ENCODE measurements around the gene CLPSL1.
A peak's percentile ranks its signal among the peaks of the same experiment; 100 is the strongest.

Gene CLPSL1

DNA sequence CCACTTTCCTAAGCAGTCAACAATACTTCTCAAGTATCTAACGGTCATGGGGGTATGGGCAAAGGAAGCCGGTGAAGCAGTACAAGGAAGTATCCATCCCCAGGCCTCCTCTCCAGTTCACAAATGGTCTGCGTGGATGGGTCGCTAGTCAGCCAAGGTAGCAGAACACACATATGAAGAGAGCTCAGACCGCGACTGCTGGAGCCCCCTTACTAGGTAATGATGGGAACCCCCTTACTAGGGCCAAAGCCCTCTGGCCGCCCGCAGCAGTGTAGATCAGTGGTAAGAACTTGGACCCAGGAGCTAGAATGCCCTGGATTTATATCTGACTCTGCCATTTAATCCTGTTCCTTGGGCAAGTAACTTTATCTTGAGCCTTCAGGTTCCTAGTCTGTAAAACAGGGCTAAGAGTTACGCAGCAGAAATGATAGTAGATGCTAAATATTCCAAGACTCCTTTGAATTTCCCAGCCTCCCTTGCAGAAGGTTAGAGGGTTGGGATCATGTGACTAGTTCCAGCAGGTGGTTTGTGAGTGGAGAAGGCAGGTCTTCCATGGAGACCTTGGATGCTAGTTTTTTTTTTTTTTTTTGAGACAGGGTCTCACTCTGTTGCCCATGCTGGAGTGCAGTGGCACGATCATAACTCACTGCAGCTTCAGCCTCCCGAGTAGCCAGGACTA, 6.6 kb upstream of the CLPSL1 start:
- WGBS, 2 donors (ENCODE audit: extremely low coverage in 2 of 2, insufficient read length in 2 of 2, insufficient replicate concordance in 1 of 2): no CpG with 5 or more reads among the region's 11 CpGs

GRCh38 chr6:35775031-35775430, 5.8 kb upstream of the CLPSL1 start:
- no peak for DNase-seq (ENCODE audit: low spot score)
- Histone ChIP-seq H2AFZ (ENCODE audit: low read length) (no peak overlapping the region), H3K9ac (ENCODE audit: low read depth, low read length, poor library complexity) (no peak overlapping the region), H3K18ac (ENCODE audit: low read length) (no peak overlapping the region), H3K4me2 (ENCODE audit: insufficient read depth, low read length, poor library complexity, severe bottlenecking) (no peak overlapping the region), H3K23ac (ENCODE audit: low read depth, low read length, poor library complexity) (no peak overlapping the region), H3K4me3 (ENCODE audit: low read length in 2 of 2) (no peak overlapping the region), H2BK5ac (ENCODE audit: low read length) (no peak overlapping the region), H3K27ac (replicated peaks; ENCODE audit: low read length) (no peak overlapping the region), H2BK15ac (ENCODE audit: low read length) (no peak overlapping the region), H2BK120ac (ENCODE audit: low read depth, low read length) (no peak overlapping the region), H3K9me3 (replicated peaks in 1 of 2; ENCODE audit: control insufficient read depth in 2 of 2, insufficient read depth in 1 of 2, low read depth in 1 of 2, low read length in 2 of 2) (no peaks in the 10 kb centered on the region), H2BK12ac (ENCODE audit: low read length) (no peak overlapping the region), H3K4me1 (ENCODE audit: control insufficient read depth in 2 of 2, insufficient read depth in 1 of 2, low read depth in 1 of 2, low read length in 2 of 2) (peaks cover 3 to 4% of the 10 kb centered on the region in 2 donors), H4K91ac (ENCODE audit: low read depth, low read length, poor library complexity) (no peak overlapping the region), H2AK5ac (ENCODE audit: low read depth, low read length) (no peak overlapping the region), H4K8ac (ENCODE audit: low read depth, low read length) (no peak overlapping the region), H3K14ac (ENCODE audit: low read length) (no peak overlapping the region), H3K36me3 (replicated peaks in 1 of 2; ENCODE audit: control insufficient read depth in 2 of 2, insufficient read depth in 2 of 2, low read length in 2 of 2) (no peaks in the 10 kb centered on the region), H3K27me3 (ENCODE audit: control insufficient read depth in 3 of 3, insufficient read depth in 3 of 3, low read depth in 1 of 3, low read length in 3 of 3) (peaks cover 0 to 55% (median 0%) of the 10 kb centered on the region in 3 experiments), H3K79me1 (ENCODE audit: low read depth, low read length) (no peaks in the 10 kb centered on the region), H3K4ac (ENCODE audit: low read length) (no peak overlapping the region)
- no CpG with 5 or more reads among the region's 6 CpGs for WGBS, 2 donors (ENCODE audit: extremely low coverage in 2 of 2, insufficient read length in 2 of 2, insufficient replicate concordance in 1 of 2)

More for the DNA sequence above, 6.6 kb upstream of the CLPSL1 start:
- Histone ChIP-seq H3K4me1 (ENCODE audit: control insufficient read depth in 2 of 2, insufficient read depth in 1 of 2, low read depth in 1 of 2, low read length in 2 of 2) (peaks cover 3 to 4% of the 10 kb centered on the region in 2 donors), H2BK12ac (ENCODE audit: low read length) (no peak overlapping the region), H3K9ac (ENCODE audit: low read depth, low read length, poor library complexity) (no peak overlapping the region), H4K8ac (ENCODE audit: low read depth, low read length) (no peak overlapping the region), H3K9me3 (replicated peaks in 1 of 2; ENCODE audit: control insufficient read depth in 2 of 2, insufficient read depth in 1 of 2, low read depth in 1 of 2, low read length in 2 of 2) (no peaks in the 10 kb centered on the region), H3K4me3 (ENCODE audit: low read length in 2 of 2) (no peak overlapping the region), H2BK120ac (ENCODE audit: low read depth, low read length) (no peak overlapping the region), H3K27ac (replicated peaks; ENCODE audit: low read length) (no peak overlapping the region), H3K4me2 (ENCODE audit: insufficient read depth, low read length, poor library complexity, severe bottlenecking) (no peak overlapping the region), H3K4ac (ENCODE audit: low read length) (no peak overlapping the region), H3K36me3 (replicated peaks in 1 of 2; ENCODE audit: control insufficient read depth in 2 of 2, insufficient read depth in 2 of 2, low read length in 2 of 2) (no peaks in the 10 kb centered on the region), H4K91ac (ENCODE audit: low read depth, low read length, poor library complexity) (no peak overlapping the region), H2AFZ (ENCODE audit: low read length) (no peak overlapping the region), H3K18ac (ENCODE audit: low read length) (no peak overlapping the region), H3K27me3 (ENCODE audit: control insufficient read depth in 3 of 3, insufficient read depth in 3 of 3, low read depth in 1 of 3, low read length in 3 of 3) (peaks cover 0 to 50% (median 0%) of the 10 kb centered on the region in 3 experiments), H3K23ac (ENCODE audit: low read depth, low read length, poor library complexity) (no peak overlapping the region), H3K79me1 (ENCODE audit: low read depth, low read length) (no peaks in the 10 kb centered on the region), H2BK15ac (ENCODE audit: low read length) (no peak overlapping the region), H2AK5ac (ENCODE audit: low read depth, low read length) (no peak overlapping the region), H2BK5ac (ENCODE audit: low read length) (no peak overlapping the region), H3K14ac (ENCODE audit: low read length) (no peak overlapping the region)
- no peak for DNase-seq (ENCODE audit: low spot score)

- no CpG with 5 or more reads among the region's 56 CpGs for WGBS, 2 donors (ENCODE audit: extremely low coverage in 2 of 2, insufficient read length in 2 of 2, insufficient replicate concordance in 1 of 2)
Measured at GRCh38 chr6:35776364-35777215, 4.2 kb upstream of the CLPSL1 start, which contains the start of gene CLPSL2. CLPSL2 (plus strand) TSS chr6:35776598; CDS start chr6:35776619, 21 bp downstream.

More at GRCh38 chr6:35776364-35777215, 4.2 kb upstream of the CLPSL1 start, which contains the start of gene CLPSL2:
- H3K23ac ChIP-seq (ENCODE audit: low read depth, low read length, poor library complexity): no peak within 1 kb of the TSS
- H3K9me3 ChIP-seq (replicated peaks in 1 of 2; ENCODE audit: control insufficient read depth in 2 of 2, insufficient read depth in 1 of 2, low read depth in 1 of 2, low read length in 2 of 2): no peaks in the 10 kb centered on the region
- peak within 1 kb of the TSS; percentile 91 for H3K18ac ChIP-seq (ENCODE audit: low read length)
- peaks cover 0 to 51% (median 0%) of the 10 kb centered on the region in 3 experiments for H3K27me3 ChIP-seq (ENCODE audit: control insufficient read depth in 3 of 3, insufficient read depth in 3 of 3, low read depth in 1 of 3, low read length in 3 of 3)
- H3K36me3 ChIP-seq (replicated peaks in 1 of 2; ENCODE audit: control insufficient read depth in 2 of 2, insufficient read depth in 2 of 2, low read length in 2 of 2): no peaks in the 10 kb centered on the region
- H3K4me3 ChIP-seq (ENCODE audit: low read length in 2 of 2): peak within 1 kb of the TSS; percentile 45 to 78
- H2AFZ ChIP-seq (ENCODE audit: low read length): peak within 1 kb of the TSS; percentile 93
- no peak within 1 kb of the TSS for H2BK15ac ChIP-seq (ENCODE audit: low read length)
- H3K9ac ChIP-seq (ENCODE audit: low read depth, low read length, poor library complexity): peak within 1 kb of the TSS; percentile 73
- no peak within 1 kb of the TSS for H2BK120ac ChIP-seq (ENCODE audit: low read depth, low read length)
- H4K8ac ChIP-seq (ENCODE audit: low read depth, low read length): no peak within 1 kb of the TSS
- H3K4me2 ChIP-seq (ENCODE audit: insufficient read depth, low read length, poor library complexity, severe bottlenecking): peak within 1 kb of the TSS; percentile 70
- DNase-seq (ENCODE audit: low spot score): no peak
- no peaks in the 10 kb centered on the region for H3K79me1 ChIP-seq (ENCODE audit: low read depth, low read length)
- no peak within 1 kb of the TSS for H2BK12ac ChIP-seq (ENCODE audit: low read length)
- no peak within 1 kb of the TSS for H3K4ac ChIP-seq (ENCODE audit: low read length)
- H3K14ac ChIP-seq (ENCODE audit: low read length): no peak within 1 kb of the TSS
- no peak within 1 kb of the TSS for H2BK5ac ChIP-seq (ENCODE audit: low read length)
- no peak within 1 kb of the TSS for H3K27ac ChIP-seq (replicated peaks; ENCODE audit: low read length)
- peak within 1 kb of the TSS; percentile 49 for H2AK5ac ChIP-seq (ENCODE audit: low read depth, low read length)
- peaks cover 2 to 4% of the 10 kb centered on the region in 2 donors for H3K4me1 ChIP-seq (ENCODE audit: control insufficient read depth in 2 of 2, insufficient read depth in 1 of 2, low read depth in 1 of 2, low read length in 2 of 2)
- no peak within 1 kb of the TSS for H4K91ac ChIP-seq (ENCODE audit: low read depth, low read length, poor library complexity)

Data from neuronal stem cell (in vitro differentiated cells).